Lower leg skin (tissue), 4 donors: ENCODE measurements around the gene CPSF7. TPM values are rescaled to one million over a fixed set of nuclear protein-coding genes. Genes with fewer than 3 reads are reported as not detected.

ENCODE experiments used
- DNase-seq, 2 donors: peaks; one replicate each; pipeline ENCODE4 v3.0.0-alpha.2; 2019; ENCODE audit warnings: low spot score in 2 of 2
- H3K4me3 ChIP-seq: fragments of 200-600 bp; sonication (generic); 2 replicates; pipeline ENCODE4 v1.5.1; 2017; ENCODE audit warnings: mild to moderate bottlenecking, low read depth; ENCODE audit not compliant: poor library complexity, severe bottlenecking
- POLR2A ChIP-seq, 2 donors: fragments of 450-650 bp; IDR thresholded peaks; one replicate each; pipeline ENCODE4 v1.6.1; 2016 to 2017; ENCODE audit warnings: antibody characterized with exemption in 2 of 2, mild to moderate bottlenecking in 1 of 2, moderate library complexity in 1 of 2
- WGBS, 2 donors: methylation state at CpG; one replicate each; pipeline ENCODE4 v1.1.5; 2018; 5-methylcytosine and 5-hydroxymethylcytosine counted together
- intact Hi-C: fragments of 100-400 bp; cut with DNase I; formaldehyde crosslinking; loops from one replicate; pipeline ENCODE4 v1.15.0; 2023; ENCODE audit warnings: low total_unique reads
- total RNA-seq, 4 donors: library from RNA; depleted of rRNA; stranded (reverse); fragments of >200 nt; gene quantifications; one replicate each; pipeline ENCODE4 v1.1.0, GENCODE V29; 2016
- TF ChIP-seq, protein P1 (sequence below), 3 donors: fragments of 450-650 bp; IDR thresholded peaks; one replicate each; pipeline ENCODE4 v1.5.1; 2016; ENCODE audit warnings: antibody characterized with exemption in 3 of 3, mild to moderate bottlenecking in 3 of 3, moderate library complexity in 2 of 3

The CPSF7 gene
- total RNA-seq, 4 donors from 2014 or later: 47.1 to 58.2 (median 48.9) TPM

DNA sequence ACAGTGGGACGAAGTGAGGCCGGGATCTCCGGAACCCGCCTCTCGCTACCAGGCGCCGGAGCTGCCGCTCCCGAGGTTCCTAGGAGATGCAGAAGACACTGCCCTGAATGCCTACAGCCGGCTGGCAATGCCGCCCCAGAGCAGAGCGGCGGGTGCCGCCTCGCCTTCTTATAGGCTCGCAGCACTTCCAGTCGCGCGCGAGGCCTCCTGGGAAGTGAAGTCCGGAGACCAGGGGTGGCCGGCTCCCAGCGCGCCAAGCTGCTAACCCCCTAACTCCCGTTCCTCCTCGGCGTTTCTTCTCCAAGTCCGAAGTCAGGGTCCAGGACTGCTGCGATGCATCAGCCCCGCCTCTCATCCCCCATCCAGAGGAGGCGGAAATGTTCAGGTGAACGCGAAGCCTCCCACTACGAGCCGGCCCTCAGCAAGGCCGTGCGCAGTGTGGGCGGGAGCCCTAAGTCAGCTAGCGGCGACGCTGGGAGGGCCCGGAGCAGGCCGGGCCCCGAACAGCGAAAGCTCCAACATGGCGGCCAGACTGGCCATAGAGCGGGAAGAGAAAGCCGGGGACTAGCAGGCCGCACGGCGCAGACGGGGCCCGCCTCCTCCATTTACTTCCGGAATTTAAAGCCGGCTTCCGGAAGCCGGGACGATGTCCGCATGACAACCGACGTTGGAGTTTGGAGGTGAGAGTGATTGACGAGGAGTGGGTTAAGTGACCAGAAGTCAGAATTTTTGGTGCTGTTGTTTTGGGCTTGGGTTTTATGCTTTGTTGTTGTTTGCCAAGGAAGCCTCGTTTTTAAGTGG lies 67.8 kb downstream of the CPSF7 start, which contains the start of the genes CYB561A3 and TMEM138:
TSS of gene CYB561A3 (minus strand) at position 142 of the 801 bp plus-strand sequence. CDS start 5,169 bp downstream, outside the sequence.
TSS of gene TMEM138 (plus strand) at position 634 of the 801 bp plus-strand sequence. CDS start 2,017 bp downstream, outside the sequence.
- DNase-seq: peak; percentile 89 to 98
- H3K4me3 ChIP-seq: peak within 1 kb of the TSS; percentile 71
- intact Hi-C loops: no loop called here
- TF ChIP-seq, protein P1, sequence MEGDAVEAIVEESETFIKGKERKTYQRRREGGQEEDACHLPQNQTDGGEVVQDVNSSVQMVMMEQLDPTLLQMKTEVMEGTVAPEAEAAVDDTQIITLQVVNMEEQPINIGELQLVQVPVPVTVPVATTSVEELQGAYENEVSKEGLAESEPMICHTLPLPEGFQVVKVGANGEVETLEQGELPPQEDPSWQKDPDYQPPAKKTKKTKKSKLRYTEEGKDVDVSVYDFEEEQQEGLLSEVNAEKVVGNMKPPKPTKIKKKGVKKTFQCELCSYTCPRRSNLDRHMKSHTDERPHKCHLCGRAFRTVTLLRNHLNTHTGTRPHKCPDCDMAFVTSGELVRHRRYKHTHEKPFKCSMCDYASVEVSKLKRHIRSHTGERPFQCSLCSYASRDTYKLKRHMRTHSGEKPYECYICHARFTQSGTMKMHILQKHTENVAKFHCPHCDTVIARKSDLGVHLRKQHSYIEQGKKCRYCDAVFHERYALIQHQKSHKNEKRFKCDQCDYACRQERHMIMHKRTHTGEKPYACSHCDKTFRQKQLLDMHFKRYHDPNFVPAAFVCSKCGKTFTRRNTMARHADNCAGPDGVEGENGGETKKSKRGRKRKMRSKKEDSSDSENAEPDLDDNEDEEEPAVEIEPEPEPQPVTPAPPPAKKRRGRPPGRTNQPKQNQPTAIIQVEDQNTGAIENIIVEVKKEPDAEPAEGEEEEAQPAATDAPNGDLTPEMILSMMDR (IDR thresholded peaks at IDR 0.05): no peak
- no peak for TF ChIP-seq POLR2A (IDR thresholded peaks at IDR 0.05)
- WGBS, 2 donors: 0% methylated on average over 50 to 54 of the region's 63 CpGs

DNA sequence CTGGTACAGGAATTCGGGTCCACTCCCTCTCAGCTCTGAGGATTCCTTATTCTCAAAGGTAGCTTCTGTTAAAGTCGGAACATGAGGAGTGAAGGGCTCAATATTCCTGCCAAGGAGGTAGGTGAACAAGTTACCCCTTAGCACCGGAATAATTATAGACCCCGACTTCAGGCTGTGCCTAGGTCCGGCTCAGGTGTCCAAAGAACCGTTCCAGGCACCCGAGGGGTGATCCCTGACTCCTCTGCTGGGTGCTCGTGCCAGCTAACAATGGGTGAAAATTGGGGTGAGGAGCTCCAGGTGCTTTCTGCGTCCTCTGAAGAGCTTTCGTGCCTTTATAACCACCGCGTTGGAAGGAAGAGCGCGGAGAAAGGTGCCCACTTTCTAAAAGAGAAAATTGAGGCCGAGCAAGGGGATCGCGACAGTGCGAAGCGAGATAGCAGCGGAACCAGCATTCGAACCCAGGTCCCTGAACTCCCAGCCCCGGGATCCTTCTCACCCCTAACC lies 68.5 kb downstream of the CPSF7 start:
- intact Hi-C loops: no loop called here
- WGBS, 2 donors: 2 to 4% methylated on average over 20 to 22 of the region's 22 CpGs
- TF ChIP-seq, protein P1 (IDR thresholded peaks at IDR 0.05): no peak
- no peak for TF ChIP-seq POLR2A (IDR thresholded peaks at IDR 0.05)

DNA sequence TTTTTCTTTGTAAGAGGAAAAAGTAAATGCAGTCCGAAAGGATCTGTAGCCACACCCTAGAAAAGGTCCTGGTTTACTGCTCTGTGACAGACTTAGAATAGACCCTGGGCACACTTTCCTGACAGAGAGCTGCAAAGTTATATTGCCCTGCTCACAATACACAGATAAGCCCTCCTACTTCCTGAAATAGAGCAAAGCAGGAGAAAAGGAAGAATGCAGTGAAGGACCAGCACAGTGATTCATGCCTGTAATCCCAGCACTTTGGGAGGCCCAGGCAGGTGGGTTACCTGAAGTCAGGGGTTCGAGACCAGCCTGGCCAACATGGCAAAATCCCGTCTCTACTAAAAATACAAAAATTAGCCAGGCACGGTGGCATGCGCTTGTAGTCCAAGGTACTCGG lies 70.3 kb downstream of the CPSF7 start:
- intact Hi-C loops: no loop called here
- DNase-seq: no peak
- 85 to 86% methylated on average over 6 of the region's 6 CpGs for WGBS, 2 donors
- no peak for TF ChIP-seq POLR2A (IDR thresholded peaks at IDR 0.05)
- TF ChIP-seq, protein P1 (IDR thresholded peaks at IDR 0.05): no peak
- H3K4me3 ChIP-seq: no peak overlapping the region

More for the DNA sequence above, 68.5 kb downstream of the CPSF7 start:
- H3K4me3 ChIP-seq: peak overlapping the region; percentile 71
- DNase-seq: no peak

DNA sequence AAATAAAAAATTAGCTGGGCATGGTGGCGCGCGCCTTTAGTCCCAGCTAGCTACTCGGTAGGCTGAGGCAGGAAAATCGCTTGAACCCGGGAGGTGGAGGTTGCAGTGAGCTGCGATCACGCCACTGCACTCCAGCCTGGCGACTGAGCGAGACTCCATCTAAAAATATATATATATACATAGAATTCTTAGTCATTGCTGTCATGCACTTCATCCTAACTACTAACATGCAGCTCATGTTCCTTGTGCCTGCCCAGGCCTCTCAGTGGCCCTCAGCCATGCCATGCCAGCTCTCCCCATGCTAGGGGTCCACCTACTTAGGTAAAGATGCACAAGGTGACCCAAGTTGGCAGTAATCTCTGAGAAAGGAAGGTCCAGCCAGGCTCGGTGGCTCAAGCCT lies 71.2 kb downstream of the CPSF7 start:
- no peak overlapping the region for H3K4me3 ChIP-seq
- no peak for DNase-seq
- TF ChIP-seq POLR2A (IDR thresholded peaks at IDR 0.05): no peak
- TF ChIP-seq, protein P1 (IDR thresholded peaks at IDR 0.05): no peak
- WGBS, 2 donors: 94 to 96% methylated on average over 10 to 11 of the region's 11 CpGs
- intact Hi-C loops: no loop called here

DNA sequence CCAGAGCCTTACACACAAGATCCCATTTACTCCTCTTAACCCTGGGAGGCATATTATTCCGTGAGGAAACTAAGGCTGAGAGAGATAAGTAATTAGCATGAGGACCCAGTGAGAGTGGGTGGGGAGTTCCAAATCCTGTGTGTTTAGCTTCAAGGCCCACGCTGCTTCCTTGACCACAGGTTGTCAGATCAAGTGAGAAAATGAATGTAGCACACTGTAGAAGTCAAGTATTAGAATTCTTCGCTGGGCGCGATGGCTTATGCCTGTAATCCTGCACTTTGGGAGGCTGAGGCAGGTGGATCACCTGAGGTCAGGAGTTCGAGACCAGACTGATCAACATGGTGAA lies 71.9 kb downstream of the CPSF7 start:
- TF ChIP-seq, protein P1 (IDR thresholded peaks at IDR 0.05): no peak
- TF ChIP-seq POLR2A (IDR thresholded peaks at IDR 0.05): no peak
- WGBS, 2 donors: 87 to 91% methylated on average over 6 of the region's 6 CpGs
- intact Hi-C loops: no loop called here
- no peak for DNase-seq
- H3K4me3 ChIP-seq: no peak overlapping the region
